Activated naive CD4-positive, alpha-beta T cell (primary cell): ENCODE data around the gene PCSK6.
A peak's percentile ranks its signal among the peaks of the same experiment; 100 is the strongest.

Experiments used
- DNase-seq, 4 experiments: peaks; one replicate each; lab custom pipeline; 2025; lab: John Stamatoyannopoulos, UW

PCSK6 gene

DNA sequence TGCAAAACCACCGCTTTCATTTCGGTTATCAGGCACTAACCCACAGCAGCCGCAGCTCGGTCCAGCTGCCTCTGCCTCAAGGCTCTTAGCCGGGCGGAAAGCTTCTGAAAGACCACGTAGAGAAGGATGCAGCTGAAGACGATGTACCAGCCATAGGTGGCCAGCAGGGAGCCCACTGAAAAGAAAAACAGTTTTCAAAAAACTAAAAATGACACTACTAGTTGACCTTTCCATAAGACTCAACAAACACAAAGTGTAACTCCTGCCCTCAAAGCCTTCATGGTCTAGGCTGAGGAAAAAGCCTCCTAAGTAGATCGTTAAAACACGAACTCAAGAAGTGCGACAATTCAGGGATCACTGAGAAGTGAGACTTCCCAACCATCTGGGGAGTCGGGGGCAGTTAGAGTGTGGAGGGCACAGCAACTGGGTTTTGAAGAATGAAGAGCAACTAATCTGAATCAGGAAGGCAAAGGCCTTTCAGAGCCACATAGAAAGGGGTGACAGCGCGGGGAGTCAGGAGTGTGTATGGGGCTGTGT is 212.9 kb downstream of the PCSK6 start:
- no peak for DNase-seq

DNA sequence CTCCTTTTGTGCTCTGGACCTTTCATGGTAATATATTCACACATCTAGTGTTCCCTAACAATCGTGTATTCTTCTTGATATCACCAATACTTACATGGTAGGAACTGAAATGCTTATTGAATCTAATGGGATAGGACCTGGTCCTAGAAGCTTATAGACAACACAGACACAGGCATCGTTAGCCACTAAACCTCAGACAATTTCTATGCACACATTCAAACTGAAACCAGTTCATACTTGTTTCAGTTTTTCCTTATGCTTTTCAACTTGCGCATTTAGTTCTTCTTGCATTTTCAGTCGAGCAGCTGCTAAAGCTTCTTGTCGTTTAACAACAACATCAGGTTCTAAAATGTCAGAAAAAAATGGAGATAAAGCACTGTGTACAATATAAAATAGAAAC is 214.5 kb downstream of the PCSK6 start:
- DNase-seq: no peak

DNA sequence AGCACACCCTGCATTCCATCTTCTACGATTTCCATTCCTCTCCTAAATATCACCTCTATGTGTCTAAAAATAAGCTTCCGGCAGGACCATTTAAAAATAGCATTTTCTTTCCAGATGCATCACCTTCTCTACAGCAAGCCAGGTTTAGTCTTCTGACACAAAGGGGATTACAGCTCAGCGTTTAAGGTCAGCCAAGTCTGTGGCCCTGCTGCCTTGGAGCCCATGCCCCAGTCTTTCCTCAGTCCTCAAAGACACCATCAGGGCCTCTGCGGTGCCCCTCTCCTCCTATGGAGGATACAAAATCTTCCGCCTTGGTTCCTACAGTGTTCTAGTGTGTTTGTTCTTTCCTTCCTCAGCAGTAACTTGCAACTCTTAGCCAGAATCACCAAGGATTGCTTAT is 216.0 kb downstream of the PCSK6 start:
- DNase-seq: no peak

DNA sequence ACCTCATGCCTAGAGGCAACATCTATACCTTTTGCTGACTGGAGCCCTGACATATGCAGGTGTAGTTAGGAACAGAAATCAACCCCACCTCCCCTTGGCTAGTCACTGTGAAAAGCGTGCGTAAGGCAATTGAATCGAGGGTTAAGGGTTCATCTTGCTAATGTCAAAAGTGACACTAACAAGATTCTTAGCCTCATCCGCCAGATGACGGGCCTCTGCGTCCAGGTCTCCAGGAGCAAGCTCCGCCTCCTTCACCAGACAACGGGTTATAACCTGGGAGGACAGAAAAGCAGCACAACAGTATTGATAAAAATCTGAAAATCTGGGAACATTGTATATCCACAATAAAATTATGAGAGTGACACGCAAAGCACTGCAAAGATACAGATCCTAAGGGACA is 216.9 kb downstream of the PCSK6 start:
- no peak for DNase-seq

DNA sequence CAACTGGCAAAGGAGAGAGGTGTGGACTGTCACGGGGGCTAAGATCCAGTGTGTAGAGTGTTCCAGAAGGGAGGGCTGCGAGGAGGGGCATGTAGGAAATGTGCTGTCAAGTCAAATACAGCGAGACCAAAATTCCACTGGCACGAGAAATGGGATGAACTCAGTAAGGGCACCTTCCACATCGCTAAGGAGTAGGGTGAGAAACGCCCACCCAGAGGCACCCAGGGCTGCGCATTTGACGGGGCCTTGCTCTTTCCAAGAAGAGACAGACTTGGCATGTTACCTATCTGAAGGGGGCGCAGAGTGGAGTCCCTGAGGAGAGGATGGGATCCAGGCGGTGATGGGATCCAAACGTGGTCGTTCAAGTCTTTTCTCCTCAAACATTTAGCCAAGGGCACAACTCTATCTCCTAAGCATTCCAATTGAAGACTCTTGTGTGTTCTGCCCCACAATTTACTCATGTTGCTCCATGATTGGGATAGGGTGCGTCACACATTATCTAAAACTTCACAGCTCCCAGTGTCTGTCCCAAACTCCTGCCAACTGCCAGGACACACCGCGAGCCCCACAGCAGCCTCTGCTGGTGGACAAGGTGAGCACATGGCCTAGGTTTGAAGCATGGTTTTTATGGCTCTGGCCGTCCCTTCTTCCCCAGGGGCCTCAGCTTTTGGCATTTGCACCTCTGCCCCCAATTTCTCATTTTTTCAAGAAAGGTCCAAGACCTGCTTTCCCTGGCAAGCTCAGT is 219.9 kb downstream of the PCSK6 start:
- no peak for DNase-seq

DNA sequence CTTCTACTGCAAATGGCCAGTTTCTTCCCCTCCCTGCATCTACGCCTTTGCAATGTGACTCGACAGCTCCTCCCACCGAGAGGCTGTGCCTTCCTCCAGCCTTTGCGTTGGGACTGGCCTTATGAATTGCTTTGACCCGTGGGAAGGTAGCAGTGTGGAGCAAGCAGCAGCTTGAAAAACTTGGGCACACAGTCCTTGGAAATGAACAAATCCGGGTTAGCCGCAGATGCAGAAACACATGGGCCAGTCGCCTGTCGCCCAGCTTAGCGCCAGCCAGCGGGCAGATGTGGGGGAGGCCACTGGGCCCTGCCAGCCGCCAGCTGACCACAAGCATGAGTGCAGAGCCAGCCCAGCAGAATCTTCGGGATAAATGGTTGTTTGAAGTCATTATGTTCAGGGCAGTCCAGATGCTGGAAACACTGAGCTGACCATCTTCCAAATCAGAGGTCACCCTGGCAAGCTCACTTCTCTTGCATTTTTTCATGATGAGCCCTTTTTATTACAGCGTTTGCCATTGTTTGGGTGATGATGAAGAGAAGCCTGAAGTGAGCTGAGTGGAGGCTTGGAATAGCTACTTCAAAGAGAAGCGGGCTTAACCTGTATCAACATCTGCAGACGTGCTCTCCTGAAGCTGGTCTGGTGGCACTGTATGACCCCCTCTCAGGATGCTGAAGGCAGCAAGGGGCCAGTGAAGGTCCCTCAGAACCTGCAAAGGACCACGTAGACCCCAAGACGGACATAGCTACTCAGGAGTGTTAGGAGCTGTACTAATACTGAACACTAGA is 222.0 kb downstream of the PCSK6 start:
- no peak for DNase-seq

DNA sequence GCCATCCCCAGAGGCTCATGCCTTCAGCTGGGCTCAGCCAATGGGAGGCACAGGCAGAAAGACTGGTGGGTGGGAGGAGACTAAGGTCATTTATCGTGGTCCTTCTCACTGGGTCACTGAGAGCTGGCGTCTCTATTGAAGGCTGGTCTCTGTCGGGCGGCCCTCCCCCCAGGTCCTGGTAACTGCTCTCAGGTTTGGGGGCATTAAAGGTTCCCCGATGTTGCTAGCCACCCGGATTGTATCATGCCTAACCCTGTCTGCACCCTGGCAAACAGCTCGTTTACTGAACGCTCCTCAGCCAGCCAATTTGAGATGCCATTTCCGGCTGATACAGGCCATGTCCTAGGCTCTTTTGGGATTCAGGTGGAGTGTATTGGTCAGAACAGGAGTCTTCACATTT is 222.7 kb downstream of the PCSK6 start:
- DNase-seq: no peak

DNA sequence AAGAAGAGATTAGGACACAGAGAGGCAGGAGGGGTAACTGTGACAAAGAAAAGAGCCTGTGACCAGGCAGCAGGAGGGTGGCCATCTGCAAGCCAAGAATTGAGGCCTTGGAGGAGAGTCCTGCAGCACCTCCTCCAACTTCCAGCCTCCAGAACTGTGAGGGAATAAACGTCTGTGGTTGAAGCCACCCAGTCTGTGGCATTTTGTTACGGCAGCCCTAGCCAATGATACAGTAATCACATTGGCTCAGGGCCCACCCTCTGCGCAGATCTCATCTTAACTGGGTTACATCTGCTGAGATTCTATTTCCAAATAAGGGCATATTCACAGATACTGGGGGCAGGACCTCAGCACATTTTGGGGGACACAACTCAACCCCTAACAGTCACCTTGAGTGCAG is 223.5 kb downstream of the PCSK6 start:
- DNase-seq: no peak

DNA sequence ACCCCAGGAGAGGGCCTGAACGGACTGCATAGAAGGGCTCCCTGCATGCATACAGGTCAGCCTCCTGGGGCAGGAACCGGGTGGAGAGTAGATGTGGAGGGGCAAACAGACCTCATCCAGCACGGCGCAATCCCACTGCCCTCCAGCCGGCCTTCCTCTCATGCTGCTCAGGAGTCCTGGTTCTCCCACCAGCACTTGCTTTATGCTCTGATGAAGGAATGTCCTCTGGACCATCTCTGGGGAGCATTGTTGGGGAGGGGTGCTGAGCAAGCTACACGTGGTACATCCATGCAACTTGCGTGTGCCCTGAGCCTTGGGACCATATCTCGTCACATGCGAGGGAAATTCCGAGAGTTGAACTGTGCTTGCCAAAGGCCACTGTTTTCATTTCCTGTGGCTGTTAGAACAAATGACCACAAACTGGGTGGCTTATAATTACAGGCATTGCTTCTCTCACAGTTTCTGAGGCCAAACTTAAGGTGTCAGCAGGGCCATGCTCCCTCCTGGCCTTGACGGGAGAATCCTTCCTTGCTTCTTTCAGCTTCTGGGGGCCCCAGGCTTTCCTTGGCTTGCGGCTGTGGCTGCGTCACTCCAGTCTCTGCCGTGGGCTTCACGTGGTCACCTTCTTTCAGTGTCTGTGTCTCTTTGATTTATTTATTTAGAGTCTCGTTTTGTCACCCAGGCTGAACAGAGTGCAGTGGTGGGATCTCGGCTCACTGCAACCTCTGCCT is 224.4 kb downstream of the PCSK6 start:
- DNase-seq: no peak

DNA sequence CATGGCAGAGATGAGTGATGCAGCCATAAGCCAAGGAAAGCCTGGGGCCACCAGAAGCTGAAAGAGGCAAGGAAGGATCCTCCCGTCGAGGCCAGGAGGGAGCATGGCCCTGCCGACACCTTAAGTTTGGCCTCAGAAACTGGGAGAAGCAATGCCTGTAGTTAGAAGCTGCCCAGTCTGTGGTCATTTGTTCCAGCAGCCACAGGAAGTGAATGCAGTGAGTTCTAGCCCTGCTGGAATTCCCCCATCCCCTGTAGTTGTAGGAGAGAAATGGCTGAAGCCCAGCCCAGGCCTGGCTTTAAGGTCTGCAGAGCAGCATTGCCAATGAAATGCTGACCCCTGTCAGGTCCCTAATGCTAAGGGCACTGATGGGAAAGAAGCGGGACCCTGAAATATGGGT is 225.5 kb downstream of the PCSK6 start:
- no peak for DNase-seq

DNA sequence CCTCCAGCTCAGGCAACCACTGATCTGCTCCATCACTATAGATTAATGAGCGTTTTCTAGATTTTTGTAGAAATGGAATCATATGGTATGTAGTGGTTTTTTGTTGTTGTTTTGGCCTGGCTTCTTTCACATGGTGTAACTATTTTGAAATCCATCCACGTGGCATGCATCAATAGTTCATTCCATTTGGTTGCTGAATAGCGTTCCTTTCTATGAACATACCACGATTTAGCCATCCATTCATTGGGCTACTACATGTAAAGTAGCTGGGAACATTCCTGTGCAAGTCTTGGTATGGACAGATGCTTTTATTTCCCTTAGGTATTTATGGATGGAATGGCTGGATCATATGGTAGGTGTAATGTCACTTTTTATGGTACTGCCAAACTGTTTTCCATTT is 227.0 kb downstream of the PCSK6 start:
- no peak for DNase-seq

DNA sequence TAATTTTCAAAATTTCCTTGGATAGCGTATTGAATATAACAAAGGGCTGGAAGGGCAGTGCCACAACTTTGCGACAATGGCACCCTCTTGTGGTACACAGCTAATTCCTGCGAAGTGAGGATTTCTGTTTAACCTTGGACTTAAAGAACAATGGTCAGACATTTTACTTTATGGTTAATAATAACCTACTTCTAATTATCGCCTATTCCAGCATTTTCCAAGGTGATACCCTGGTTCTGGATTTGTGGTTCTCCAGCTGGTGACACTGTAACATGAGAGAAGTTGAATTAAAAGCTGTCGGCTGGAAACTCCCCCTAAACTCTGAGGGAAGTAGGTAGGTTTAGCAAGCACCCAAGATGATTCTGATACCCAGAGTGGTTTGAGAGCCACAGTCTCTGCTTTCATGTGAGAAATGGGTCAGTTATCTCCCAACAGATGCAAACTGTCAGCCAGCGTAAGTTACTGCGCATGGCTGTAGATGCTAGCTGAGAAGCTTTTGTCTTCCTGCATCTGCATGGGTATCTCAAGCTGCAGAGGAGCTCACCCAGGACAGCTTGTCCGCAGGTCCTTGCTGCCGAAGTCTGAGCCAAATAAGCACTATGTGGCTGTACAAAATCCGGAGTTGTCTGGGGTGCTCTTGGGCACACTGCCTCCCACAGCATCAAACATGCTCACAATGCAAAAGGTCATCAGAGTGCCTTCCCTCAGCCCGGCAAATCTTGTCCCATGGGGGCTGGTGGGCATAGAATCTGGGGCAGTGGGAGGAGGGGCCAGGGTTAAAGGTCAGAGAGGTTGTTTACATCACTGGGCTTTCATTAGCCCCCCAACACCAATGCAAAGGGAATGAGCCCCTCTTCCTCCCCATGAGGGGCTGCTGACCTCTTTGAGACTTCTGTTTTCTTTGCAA is 231.0 kb downstream of the PCSK6 start:
- DNase-seq: peak in 2 of 4 experiments; percentile 14 to 20

DNA sequence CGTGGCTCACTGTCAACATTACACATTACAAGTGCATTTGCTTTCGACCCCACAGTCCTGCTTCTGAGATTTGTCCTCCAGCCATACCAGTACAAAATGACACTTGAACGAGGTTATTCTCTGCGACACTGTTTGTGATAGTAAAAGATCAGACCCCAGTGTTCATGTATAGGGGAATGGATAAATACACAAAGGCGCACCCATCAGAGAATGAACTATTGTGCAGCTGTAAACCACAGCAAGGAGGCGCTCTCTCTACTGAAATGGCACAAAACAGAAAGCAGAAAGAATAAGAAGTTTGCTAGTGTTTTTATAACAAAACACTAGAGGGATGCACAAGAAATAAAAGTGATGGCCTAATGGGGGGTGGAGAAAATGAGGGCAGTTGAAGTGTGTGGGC is 232.8 kb downstream of the PCSK6 start:
- DNase-seq: no peak

DNA sequence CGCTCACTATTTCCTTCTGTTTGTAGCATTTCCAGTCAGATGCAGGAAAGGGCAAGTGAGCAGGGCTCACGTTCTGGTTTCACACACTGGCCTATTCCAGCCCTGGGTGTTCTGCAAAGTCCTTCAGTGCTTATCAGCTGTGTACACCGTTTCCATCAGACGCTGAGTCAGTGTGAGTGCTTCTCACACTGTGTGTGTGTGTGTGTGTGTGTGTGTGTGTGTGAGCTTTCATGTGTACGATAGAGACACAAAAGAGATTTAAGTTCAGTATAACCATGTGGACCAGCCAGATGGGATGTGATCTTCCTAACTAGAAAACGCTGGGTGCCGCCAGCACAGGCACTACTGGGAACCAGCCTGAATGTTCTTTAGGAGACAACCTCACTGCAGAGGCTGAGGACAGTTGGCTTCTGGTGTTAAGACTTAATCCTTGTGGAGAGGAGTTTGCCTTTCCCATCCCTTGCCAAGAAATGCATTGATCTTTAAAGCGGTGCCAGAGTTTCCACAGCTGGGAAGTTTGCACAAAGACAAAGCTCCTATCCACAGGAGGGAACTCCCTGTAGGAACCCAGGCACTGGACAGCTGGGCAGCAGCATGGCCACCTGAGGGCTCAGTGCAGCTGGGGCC is 233.8 kb downstream of the PCSK6 start:
- DNase-seq: no peak

DNA sequence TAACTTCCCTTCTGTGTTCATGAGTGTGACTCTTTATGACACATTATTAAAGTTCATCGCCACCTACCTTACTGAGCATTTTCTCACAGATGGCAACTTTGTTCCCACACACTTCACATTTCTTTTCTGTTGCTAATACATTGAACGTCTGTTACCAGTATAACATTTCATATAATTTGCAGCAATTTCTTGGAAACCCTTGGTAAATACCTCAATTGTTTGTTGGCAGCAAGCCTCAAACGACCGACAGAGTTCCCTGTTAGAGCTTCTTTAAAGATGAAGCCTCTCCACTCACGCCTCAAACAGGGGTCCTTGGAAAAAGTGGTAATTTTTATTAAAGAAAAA is 234.5 kb downstream of the PCSK6 start:
- DNase-seq: no peak

DNA sequence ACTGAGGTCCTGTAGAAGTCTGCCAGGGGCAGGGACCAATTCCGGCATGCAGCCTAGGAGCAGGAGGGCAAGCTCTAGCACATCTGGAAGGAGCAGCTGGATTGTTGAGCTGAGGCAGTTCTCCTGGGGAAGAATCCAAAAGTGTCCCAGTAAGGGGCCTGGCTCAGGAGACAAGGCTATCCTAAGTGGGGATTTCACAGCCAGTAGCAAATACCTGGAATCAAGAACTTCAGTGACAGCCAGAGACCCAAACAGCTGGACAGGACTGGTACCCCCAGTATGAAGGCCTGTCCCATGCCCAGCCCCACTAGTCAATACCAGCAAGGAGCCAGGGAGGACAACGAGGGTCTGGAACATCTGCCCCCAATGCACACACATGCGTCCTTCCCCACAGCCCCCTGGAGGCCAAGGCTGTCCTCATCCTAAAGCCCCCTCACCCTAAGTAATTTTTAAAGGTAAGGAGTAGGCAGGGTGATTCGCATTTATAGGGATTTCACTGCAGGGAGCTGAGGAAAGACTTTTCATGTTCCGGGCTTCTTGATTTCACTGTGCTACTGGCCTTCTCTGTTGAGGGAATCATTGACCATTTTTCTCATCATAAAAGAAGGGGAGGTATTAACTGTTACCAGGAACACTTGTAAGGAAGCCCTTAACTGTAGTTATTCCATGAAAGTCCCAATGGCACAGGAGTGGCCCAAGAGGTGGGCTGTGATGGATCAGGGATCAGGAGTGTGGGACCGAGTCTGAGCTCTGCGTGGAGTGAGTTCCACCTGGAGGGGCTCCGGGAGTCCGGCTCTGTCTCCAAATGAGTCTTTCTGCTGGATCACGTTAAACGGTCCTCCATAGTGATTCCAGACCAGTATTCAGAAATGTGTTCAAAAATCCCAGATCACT is 235.1 kb downstream of the PCSK6 start:
- DNase-seq: no peak
